ENCODE data around the gene DHRS3.
"Not testable (repeated sequence)": the region's sequence is repeated elsewhere in the genome, so short reads cannot be mapped to it uniquely, and the experiment has no call there.

DHRS3 gene

GRCh38 chr1:12573015-12573825 lies 44.8 kb downstream of the DHRS3 start:
- Histone ChIP-seq H3K27me3 (ENCODE audit: control insufficient read depth, insufficient read depth, low read length) (no peaks in the 10 kb centered on the region), H3K9me3 (ENCODE audit: control insufficient read depth, insufficient read depth, low read depth, low read length) (no peaks in the 10 kb centered on the region), H3K4me1 (ENCODE audit: control insufficient read depth, insufficient read depth, low read length) (no peaks in the 10 kb centered on the region), H3K9ac (ENCODE audit: low read length) (no peak overlapping the region), H3K27ac (ENCODE audit: low read depth, low read length) (no peak overlapping the region), H3K36me3 (ENCODE audit: control insufficient read depth, insufficient read depth, low read length) (peaks cover 38% of the 10 kb centered on the region), H3K4me3 (ENCODE audit: low read depth, low read length) (no peak overlapping the region)

- no peak overlapping the region for H3K27ac ChIP-seq (ENCODE audit: low read depth, low read length)
- no peaks in the 10 kb centered on the region for H3K4me1 ChIP-seq (ENCODE audit: control insufficient read depth, insufficient read depth, low read length)
- H3K36me3 ChIP-seq (ENCODE audit: control insufficient read depth, insufficient read depth, low read length): peaks cover 43% of the 10 kb centered on the region
- H3K9me3 ChIP-seq (ENCODE audit: control insufficient read depth, insufficient read depth, low read depth, low read length): no peaks in the 10 kb centered on the region
- no peak overlapping the region for H3K9ac ChIP-seq (ENCODE audit: low read length)
- H3K27me3 ChIP-seq (ENCODE audit: control insufficient read depth, insufficient read depth, low read length): no peaks in the 10 kb centered on the region
- no peak overlapping the region for H3K4me3 ChIP-seq (ENCODE audit: low read depth, low read length)
These were observed 45.5 kb downstream of the DHRS3 start for GRCh38 chr1:12572522-12572921.

- Histone ChIP-seq H3K4me3 (ENCODE audit: low read depth, low read length) (no peak overlapping the region), H3K27ac (ENCODE audit: low read depth, low read length) (no peak overlapping the region), H3K9me3 (ENCODE audit: control insufficient read depth, insufficient read depth, low read depth, low read length) (no peaks in the 10 kb centered on the region), H3K9ac (ENCODE audit: low read length) (no peak overlapping the region), H3K27me3 (ENCODE audit: control insufficient read depth, insufficient read depth, low read length) (no peaks in the 10 kb centered on the region), H3K36me3 (ENCODE audit: control insufficient read depth, insufficient read depth, low read length) (peaks cover 39% of the 10 kb centered on the region), H3K4me1 (ENCODE audit: control insufficient read depth, insufficient read depth, low read length) (no peaks in the 10 kb centered on the region)
These were observed 47.7 kb downstream of the DHRS3 start for GRCh38 chr1:12570291-12570690.

- Histone ChIP-seq H3K4me1 (ENCODE audit: control insufficient read depth, insufficient read depth, low read length) (no peaks in the 10 kb centered on the region), H3K36me3 (ENCODE audit: control insufficient read depth, insufficient read depth, low read length) (peaks cover 33% of the 10 kb centered on the region), H3K27ac (ENCODE audit: low read depth, low read length) (no peak overlapping the region), H3K4me3 (ENCODE audit: low read depth, low read length) (no peak overlapping the region), H3K9ac (ENCODE audit: low read length) (no peak overlapping the region), H3K27me3 (ENCODE audit: control insufficient read depth, insufficient read depth, low read length) (no peaks in the 10 kb centered on the region), H3K9me3 (ENCODE audit: control insufficient read depth, insufficient read depth, low read depth, low read length) (peaks cover 12% of the 10 kb centered on the region)
These were observed 49.8 kb downstream of the DHRS3 start for GRCh38 chr1:12568009-12568767.

GRCh38 chr1:12567288-12567819 lies 50.7 kb downstream of the DHRS3 start:
- peaks cover 19% of the 10 kb centered on the region for H3K9me3 ChIP-seq (ENCODE audit: control insufficient read depth, insufficient read depth, low read depth, low read length)
- peaks cover 27% of the 10 kb centered on the region for H3K36me3 ChIP-seq (ENCODE audit: control insufficient read depth, insufficient read depth, low read length)
- H3K4me1 ChIP-seq (ENCODE audit: control insufficient read depth, insufficient read depth, low read length): no peaks in the 10 kb centered on the region
- no peak overlapping the region for H3K9ac ChIP-seq (ENCODE audit: low read length)
- no peak overlapping the region for H3K4me3 ChIP-seq (ENCODE audit: low read depth, low read length)
- no peaks in the 10 kb centered on the region for H3K27me3 ChIP-seq (ENCODE audit: control insufficient read depth, insufficient read depth, low read length)
- H3K27ac ChIP-seq (ENCODE audit: low read depth, low read length): no peak overlapping the region

- Histone ChIP-seq H3K36me3 (ENCODE audit: control insufficient read depth, insufficient read depth, low read length) (peaks cover 23% of the 10 kb centered on the region), H3K27ac (ENCODE audit: low read depth, low read length) (no peak overlapping the region), H3K27me3 (ENCODE audit: control insufficient read depth, insufficient read depth, low read length) (no peaks in the 10 kb centered on the region), H3K9ac (ENCODE audit: low read length) (no peak overlapping the region), H3K4me1 (ENCODE audit: control insufficient read depth, insufficient read depth, low read length) (no peaks in the 10 kb centered on the region), H3K9me3 (ENCODE audit: control insufficient read depth, insufficient read depth, low read depth, low read length) (peaks cover 19% of the 10 kb centered on the region), H3K4me3 (ENCODE audit: low read depth, low read length) (no peak overlapping the region)
These were observed 51.3 kb downstream of the DHRS3 start for GRCh38 chr1:12566484-12567287.

- Histone ChIP-seq H3K27ac (ENCODE audit: low read depth, low read length) (no peak overlapping the region), H3K27me3 (ENCODE audit: control insufficient read depth, insufficient read depth, low read length) (no peaks in the 10 kb centered on the region), H3K36me3 (ENCODE audit: control insufficient read depth, insufficient read depth, low read length) (peaks cover 20% of the 10 kb centered on the region), H3K4me1 (ENCODE audit: control insufficient read depth, insufficient read depth, low read length) (no peaks in the 10 kb centered on the region), H3K4me3 (ENCODE audit: low read depth, low read length) (no peak overlapping the region), H3K9ac (ENCODE audit: low read length) (no peak overlapping the region), H3K9me3 (ENCODE audit: control insufficient read depth, insufficient read depth, low read depth, low read length) (peaks cover 19% of the 10 kb centered on the region)
These were observed 52.1 kb downstream of the DHRS3 start for GRCh38 chr1:12565966-12566352.

- no peak overlapping the region for H3K9ac ChIP-seq (ENCODE audit: low read length)
- peaks cover 13% of the 10 kb centered on the region for H3K36me3 ChIP-seq (ENCODE audit: control insufficient read depth, insufficient read depth, low read length)
- no peaks in the 10 kb centered on the region for H3K27me3 ChIP-seq (ENCODE audit: control insufficient read depth, insufficient read depth, low read length)
- H3K4me1 ChIP-seq (ENCODE audit: control insufficient read depth, insufficient read depth, low read length): no peaks in the 10 kb centered on the region
- H3K4me3 ChIP-seq (ENCODE audit: low read depth, low read length): no peak overlapping the region
- peaks cover 19% of the 10 kb centered on the region for H3K9me3 ChIP-seq (ENCODE audit: control insufficient read depth, insufficient read depth, low read depth, low read length)
- H3K27ac ChIP-seq (ENCODE audit: low read depth, low read length): no peak overlapping the region
These were observed 52.7 kb downstream of the DHRS3 start for GRCh38 chr1:12565094-12565965.

- peaks cover 19% of the 10 kb centered on the region for H3K9me3 ChIP-seq (ENCODE audit: control insufficient read depth, insufficient read depth, low read depth, low read length)
- not testable (repeated sequence) for H3K9ac ChIP-seq (ENCODE audit: low read length); H3K27ac ChIP-seq (ENCODE audit: low read depth, low read length); H3K27me3 ChIP-seq (ENCODE audit: control insufficient read depth, insufficient read depth, low read length); H3K4me1 ChIP-seq (ENCODE audit: control insufficient read depth, insufficient read depth, low read length); H3K4me3 ChIP-seq (ENCODE audit: low read depth, low read length)
- peaks cover 12% of the 10 kb centered on the region for H3K36me3 ChIP-seq (ENCODE audit: control insufficient read depth, insufficient read depth, low read length)
These were observed 53.8 kb downstream of the DHRS3 start for GRCh38 chr1:12564251-12564650.

GRCh38 chr1:12562955-12563576 lies 54.9 kb downstream of the DHRS3 start:
- H3K27me3 ChIP-seq (ENCODE audit: control insufficient read depth, insufficient read depth, low read length): no peaks in the 10 kb centered on the region

More at GRCh38 chr1:12562955-12563576, 54.9 kb downstream of the DHRS3 start:
- no peak overlapping the region for H3K9ac ChIP-seq (ENCODE audit: low read length)
- no peaks in the 10 kb centered on the region for H3K4me1 ChIP-seq (ENCODE audit: control insufficient read depth, insufficient read depth, low read length)
- peaks cover 9% of the 10 kb centered on the region for H3K36me3 ChIP-seq (ENCODE audit: control insufficient read depth, insufficient read depth, low read length)
- H3K9me3 ChIP-seq (ENCODE audit: control insufficient read depth, insufficient read depth, low read depth, low read length): peaks cover 19% of the 10 kb centered on the region
- no peak overlapping the region for H3K27ac ChIP-seq (ENCODE audit: low read depth, low read length)
- H3K4me3 ChIP-seq (ENCODE audit: low read depth, low read length): no peak overlapping the region

Data from HUES6 (cell line).